NCI-H526 treated with DMSO at 0.1 percent for 48 hours (cell line): ENCODE measurements around the gene FOXA1.
A peak's percentile ranks its signal among the peaks of the same experiment; 100 is the strongest.

Experiments used
- DNase-seq: peaks from one replicate; lab custom pipeline; 2025; lab: John Stamatoyannopoulos, UW

Gene FOXA1

GRCh38 chr14:37589715-37590427, 5.2 kb downstream of the FOXA1 start:
- DNase-seq, result no peak

- DNase-seq, result no peak
Observed at GRCh38 chr14:37588956-37589714, 5.9 kb downstream of the FOXA1 start.

- peak; percentile 39 for DNase-seq
Observed at GRCh38 chr14:37588667-37588955, 6.4 kb downstream of the FOXA1 start.

- DNase-seq, result no peak
Observed at GRCh38 chr14:37587881-37588666, 7.0 kb downstream of the FOXA1 start.

- no peak for DNase-seq
Observed at GRCh38 chr14:37587131-37587803, 7.8 kb downstream of the FOXA1 start.

- no peak for DNase-seq
Observed at GRCh38 chr14:37586797-37587130, 8.3 kb downstream of the FOXA1 start.

GRCh38 chr14:37585971-37586796, 8.9 kb downstream of the FOXA1 start:
- DNase-seq, result no peak

GRCh38 chr14:37585101-37585511, 9.9 kb downstream of the FOXA1 start:
- DNase-seq, result no peak

GRCh38 chr14:37584211-37585100, 10.6 kb downstream of the FOXA1 start:
- DNase-seq, result no peak

- DNase-seq, result peak; percentile 23
Observed at GRCh38 chr14:37583358-37584210, 11.5 kb downstream of the FOXA1 start.

GRCh38 chr14:37580146-37580545, 14.9 kb downstream of the FOXA1 start:
- no peak for DNase-seq

- no peak for DNase-seq
Observed at GRCh38 chr14:37579274-37579673, 15.8 kb downstream of the FOXA1 start.

- DNase-seq, result no peak
Observed at GRCh38 chr14:37573356-37573755, 21.7 kb downstream of the FOXA1 start.

- DNase-seq, result no peak
Observed at GRCh38 chr14:37571391-37571790, 23.7 kb downstream of the FOXA1 start.

GRCh38 chr14:37569729-37570128, 25.3 kb downstream of the FOXA1 start:
- DNase-seq, result no peak

- no peak for DNase-seq
Observed at GRCh38 chr14:37566811-37567371, 28.2 kb downstream of the FOXA1 start.

GRCh38 chr14:37565550-37565949, 29.5 kb downstream of the FOXA1 start:
- no peak for DNase-seq

- DNase-seq, result no peak
Observed at GRCh38 chr14:37563189-37563588, 31.9 kb downstream of the FOXA1 start.

- no peak for DNase-seq
Observed at GRCh38 chr14:37559386-37559785, 35.7 kb downstream of the FOXA1 start.
